ENCODE data around the gene PTGES2. TPM values are rescaled to one million over a fixed set of nuclear protein-coding genes. Genes with fewer than 3 reads are reported as not detected.

Gene PTGES2
- total and polyA plus RNA-seq, 8 donors = 47.2 to 570 (median 74.9) TPM

- Histone ChIP-seq H3K4me1 (peaks cover 59 to 98% (median 83%) of the 10 kb centered on the region in 4 donors), H3K27ac (peak overlapping the region in 4 of 5 donors; percentile 91 to 97 (median 94)), H3K36me3 (peaks cover 48 to 56% (median 54%) of the 10 kb centered on the region in 4 donors), H3K4me3 (peak overlapping the region in 2 of 4 donors; percentile 50 to 66), H3K9me3 (no peaks in the 10 kb centered on the region), H3K27me3 (no peaks in the 10 kb centered on the region)
- intact Hi-C loops (cut with DNase I; ENCODE audit: low total_unique reads) = no loop called here
- WGBS, 5 donors = 80 to 85% (median 80%) methylated on average over 12 of the region's 12 CpGs
- no peak for TF ChIP-seq POLR2AphosphoS5 (IDR thresholded peaks at IDR 0.05)
- TF ChIP-seq POLR2A (IDR thresholded peaks at IDR 0.05) = no peak
- TF ChIP-seq EP300 (IDR thresholded peaks at IDR 0.05) = no peak
- TF ChIP-seq, protein P1, sequence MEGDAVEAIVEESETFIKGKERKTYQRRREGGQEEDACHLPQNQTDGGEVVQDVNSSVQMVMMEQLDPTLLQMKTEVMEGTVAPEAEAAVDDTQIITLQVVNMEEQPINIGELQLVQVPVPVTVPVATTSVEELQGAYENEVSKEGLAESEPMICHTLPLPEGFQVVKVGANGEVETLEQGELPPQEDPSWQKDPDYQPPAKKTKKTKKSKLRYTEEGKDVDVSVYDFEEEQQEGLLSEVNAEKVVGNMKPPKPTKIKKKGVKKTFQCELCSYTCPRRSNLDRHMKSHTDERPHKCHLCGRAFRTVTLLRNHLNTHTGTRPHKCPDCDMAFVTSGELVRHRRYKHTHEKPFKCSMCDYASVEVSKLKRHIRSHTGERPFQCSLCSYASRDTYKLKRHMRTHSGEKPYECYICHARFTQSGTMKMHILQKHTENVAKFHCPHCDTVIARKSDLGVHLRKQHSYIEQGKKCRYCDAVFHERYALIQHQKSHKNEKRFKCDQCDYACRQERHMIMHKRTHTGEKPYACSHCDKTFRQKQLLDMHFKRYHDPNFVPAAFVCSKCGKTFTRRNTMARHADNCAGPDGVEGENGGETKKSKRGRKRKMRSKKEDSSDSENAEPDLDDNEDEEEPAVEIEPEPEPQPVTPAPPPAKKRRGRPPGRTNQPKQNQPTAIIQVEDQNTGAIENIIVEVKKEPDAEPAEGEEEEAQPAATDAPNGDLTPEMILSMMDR (IDR thresholded peaks at IDR 0.05) = no peak
- no peak for DNase-seq
Measured at GRCh38 chr9:128101231-128101661, 26.3 kb downstream of the PTGES2 start.

GRCh38 chr9:128100581-128100980, 26.9 kb downstream of the PTGES2 start:
- Histone ChIP-seq H3K9me3 (no peaks in the 10 kb centered on the region), H3K27me3 (no peaks in the 10 kb centered on the region), H3K27ac (peak overlapping the region; percentile 81 to 97 (median 93)), H3K36me3 (peaks cover 42 to 49% (median 47%) of the 10 kb centered on the region in 4 donors), H3K4me1 (peaks cover 53 to 98% (median 77%) of the 10 kb centered on the region in 4 donors), H3K4me3 (peak overlapping the region; percentile 3 to 66 (median 49))
- no peak for DNase-seq
- intact Hi-C loops (cut with DNase I; ENCODE audit: low total_unique reads) = no loop called here
- TF ChIP-seq, protein P1 (IDR thresholded peaks at IDR 0.05) = no peak
- TF ChIP-seq EP300 (IDR thresholded peaks at IDR 0.05) (no peak), POLR2AphosphoS5 (IDR thresholded peaks at IDR 0.05) (no peak), POLR2A (IDR thresholded peaks at IDR 0.05) (no peak)
- 80 to 83% (median 81%) methylated on average over 8 to 10 of the region's 10 CpGs for WGBS, 5 donors

DNA sequence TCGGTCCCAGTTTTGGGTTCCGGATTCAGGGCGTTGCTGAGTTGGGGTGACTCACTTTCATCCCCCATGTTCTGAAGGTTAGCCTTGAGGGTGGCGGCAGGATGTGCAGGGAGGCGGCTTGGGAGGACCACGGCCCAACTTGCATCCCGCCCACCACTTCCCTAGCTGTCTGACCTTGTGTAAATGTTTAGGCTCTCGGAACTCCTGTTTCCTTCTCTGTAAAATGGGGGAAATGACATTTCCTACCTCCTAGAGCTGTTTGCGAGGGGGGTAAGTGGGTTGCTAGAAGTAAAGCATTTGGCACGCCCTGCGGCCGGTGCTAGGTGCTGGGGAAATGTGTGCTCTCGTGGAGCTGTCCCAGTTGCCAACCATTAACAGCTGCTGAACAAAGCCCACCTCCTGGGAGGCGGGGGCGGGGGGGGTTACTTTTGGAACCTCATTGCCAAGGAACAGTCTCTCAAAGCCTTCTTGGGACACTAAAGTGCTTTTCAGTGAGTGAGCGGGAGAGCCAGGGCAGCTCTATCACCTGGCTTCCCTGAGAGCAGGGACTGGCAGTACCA, 27.5 kb downstream of the PTGES2 start:
- H3K4me1 ChIP-seq = peaks cover 53 to 98% (median 80%) of the 10 kb centered on the region in 4 donors

DNA sequence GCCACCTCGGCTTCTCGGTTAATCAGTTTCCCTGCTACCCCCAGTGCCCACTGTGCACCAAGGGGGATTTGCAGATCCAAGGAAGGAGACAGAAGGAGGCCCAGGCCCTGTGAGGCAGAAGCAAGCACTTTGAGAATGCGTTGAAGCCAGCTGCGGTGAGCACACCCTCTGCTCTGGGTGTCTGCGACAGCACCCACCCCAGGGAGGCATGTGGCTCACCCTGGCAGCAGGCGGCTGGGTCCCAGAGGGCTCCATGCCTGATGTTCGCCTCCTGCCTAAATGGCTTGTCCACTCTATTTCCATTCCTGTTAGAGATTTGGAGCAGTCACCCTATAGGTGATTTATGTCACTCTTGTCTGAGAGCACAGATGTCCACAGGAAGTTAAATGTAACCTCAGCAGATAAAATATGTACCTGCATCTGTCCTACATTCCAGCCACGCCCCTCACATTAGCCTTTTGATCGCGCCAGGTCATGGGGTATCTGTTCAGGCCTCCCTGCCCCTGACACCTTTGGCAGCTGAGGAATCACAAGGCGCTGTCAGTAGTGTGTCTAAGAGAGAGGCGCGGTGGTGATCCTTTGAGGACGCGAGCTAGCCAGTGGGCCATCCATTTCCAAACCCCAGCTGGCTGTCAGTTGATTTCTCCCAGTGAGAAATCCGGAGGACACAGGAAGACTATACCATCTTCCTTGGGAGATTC, 28.1 kb downstream of the PTGES2 start:
- H3K27me3 ChIP-seq = no peaks in the 10 kb centered on the region
- H3K36me3 ChIP-seq = peaks cover 36 to 39% (median 37%) of the 10 kb centered on the region in 4 donors
- H3K4me3 ChIP-seq = peak overlapping the region; percentile 46 to 66 (median 49)
- no peak for TF ChIP-seq POLR2AphosphoS5 (IDR thresholded peaks at IDR 0.05)
- peak overlapping the region; percentile 81 to 97 (median 93) for H3K27ac ChIP-seq
- 26 to 47% (median 34%) methylated on average over 11 to 16 of the region's 16 CpGs for WGBS, 5 donors
- H3K9me3 ChIP-seq = no peaks in the 10 kb centered on the region
- H3K4me1 ChIP-seq = peaks cover 59 to 99% (median 80%) of the 10 kb centered on the region in 4 donors
- peak in 1 of 2 donors; percentile 73 for DNase-seq
- intact Hi-C loops (cut with DNase I; ENCODE audit: low total_unique reads) = no loop called here

More for the DNA sequence above, 27.5 kb downstream of the PTGES2 start:
- peaks cover 36 to 44% (median 42%) of the 10 kb centered on the region in 4 donors for H3K36me3 ChIP-seq
- H3K27ac ChIP-seq = peak overlapping the region; percentile 81 to 97 (median 93)
- peak in 1 of 2 donors; percentile 63 for DNase-seq
- H3K4me3 ChIP-seq = peak overlapping the region; percentile 3 to 66 (median 49)
- 30 to 47% (median 33%) methylated on average over 16 of the region's 16 CpGs for WGBS, 5 donors
- intact Hi-C loops (cut with DNase I; ENCODE audit: low total_unique reads) = no loop called here
- no peaks in the 10 kb centered on the region for H3K27me3 ChIP-seq
- peak; percentile 53 for TF ChIP-seq EP300 (IDR thresholded peaks at IDR 0.05)
- peak in 1 of 3 donors; percentile 23 for TF ChIP-seq POLR2AphosphoS5 (IDR thresholded peaks at IDR 0.05)
- no peak for TF ChIP-seq POLR2A (IDR thresholded peaks at IDR 0.05)
- H3K9me3 ChIP-seq = no peaks in the 10 kb centered on the region
